IMR-90 (cell line): Measurements from ENCODE around the gene CRTAP. TPM values are rescaled to one million over a fixed set of nuclear protein-coding genes. Genes with fewer than 3 reads are reported as not detected.

Source experiments
- ATAC-seq: fragments of 200-7000 bp; cut with Tn5 transposase; 2 replicates; pipeline ENCODE4 v1.9.1; 2020; ENCODE audit warnings: low read depth, mild to moderate bottlenecking, moderate library complexity
- BruUV-seq: library from RNA; stranded (reverse); fragments of 400-500 nt; replicated peaks from 2 replicates; lab custom pipeline; 2021; lab: Mats Ljungman, UMichigan
- CTCF ChIA-PET: fragments of 300-600 bp; formaldehyde crosslinking; extraction: SDS; loops from one replicate; lab custom pipeline; 2021; ENCODE audit warnings: antibody characterized with exemption; lab: Yijun Ruan, JAX
- POLR2A ChIA-PET: fragments of 300-600 bp; sonication (Branson Sonifier 250); formaldehyde crosslinking; loops from one replicate; lab custom pipeline; 2022; ENCODE audit warnings: antibody characterized with exemption; ENCODE audit not compliant: unreplicated experiment; lab: Charles Lee
- DNase-seq: peaks from one replicate; pipeline ENCODE4 v3.0.0; 2013
- H2AFZ ChIP-seq: replicated peaks from 2 replicates; pipeline ENCODE3; 2013; ENCODE audit warnings: low read length, mild to moderate bottlenecking; ENCODE audit not compliant: poor library complexity
- H2AK5ac ChIP-seq: 2 replicates; pipeline ENCODE4 v1.6.1; 2013; ENCODE audit warnings: low read depth, low read length, inconsistent platforms
- H2AK9ac ChIP-seq: replicated peaks from 2 replicates; pipeline ENCODE3; 2013; ENCODE audit warnings: mild to moderate bottlenecking, low read depth, low read length, moderate library complexity; ENCODE audit not compliant: poor library complexity
- H2BK120ac ChIP-seq: 2 replicates; pipeline ENCODE4 v1.6.1; 2013; ENCODE audit warnings: low read depth, low read length, inconsistent platforms
- H2BK15ac ChIP-seq: 3 replicates; pipeline ENCODE4 v1.6.1; 2013; ENCODE audit warnings: low read depth, low read length, inconsistent platforms
- H2BK20ac ChIP-seq: 2 replicates; pipeline ENCODE4 v1.6.1; 2013; ENCODE audit warnings: low read depth, mild to moderate bottlenecking, inconsistent platforms, low read length, moderate library complexity
- H2BK5ac ChIP-seq: 2 replicates; pipeline ENCODE4 v1.6.1; 2013; ENCODE audit warnings: mild to moderate bottlenecking, low read depth, low read length, inconsistent platforms; ENCODE audit not compliant: poor library complexity, severe bottlenecking
- H3K14ac ChIP-seq: replicated peaks from 2 replicates; pipeline ENCODE4 v1.6.1; 2013; ENCODE audit warnings: low read depth, low read length, inconsistent platforms
- H3K18ac ChIP-seq: 2 replicates; pipeline ENCODE4 v1.6.1; 2013; ENCODE audit warnings: low read depth, low read length, control low read depth
- H3K23ac ChIP-seq: 2 replicates; pipeline ENCODE4 v1.6.1; 2013; ENCODE audit warnings: low read depth, low read length, inconsistent platforms
- H3K27ac ChIP-seq: 2 replicates; pipeline ENCODE4 v1.5.1; 2013; ENCODE audit warnings: mild to moderate bottlenecking, control low read depth, low read length; ENCODE audit not compliant: insufficient read depth
- H3K27me3 ChIP-seq: 2 replicates; pipeline ENCODE4 v1.6.1; 2013; ENCODE audit warnings: low read length; ENCODE audit not compliant: control insufficient read depth, insufficient read depth
- H3K36me3 ChIP-seq: 2 replicates; pipeline ENCODE4 v1.6.1; 2013; ENCODE audit warnings: low read length, mixed read lengths; ENCODE audit not compliant: control insufficient read depth, insufficient read depth
- H3K4ac ChIP-seq: 2 replicates; pipeline ENCODE4 v1.6.1; 2013; ENCODE audit warnings: low read depth, low read length, inconsistent platforms
- H3K4me1 ChIP-seq: 2 replicates; pipeline ENCODE4 v1.6.1; 2013; ENCODE audit warnings: low read length, mixed read lengths; ENCODE audit not compliant: control insufficient read depth, insufficient read depth
- H3K4me2 ChIP-seq: 2 replicates; pipeline ENCODE4 v1.6.1; 2013; ENCODE audit warnings: low read depth, mild to moderate bottlenecking, control low read depth, low read length, moderate library complexity
- H3K4me3 ChIP-seq: 2 replicates; pipeline ENCODE4 v1.5.1; 2013; ENCODE audit warnings: low read depth, mild to moderate bottlenecking, control low read depth, low read length, moderate library complexity; ENCODE audit not compliant: insufficient read depth
- H3K56ac ChIP-seq: 2 replicates; pipeline ENCODE4 v1.6.1; 2013; ENCODE audit warnings: low read length, inconsistent platforms; ENCODE audit not compliant: insufficient read depth; ENCODE audit errors: extremely low read depth
- H3K79me1 ChIP-seq, 2 experiments: 2 replicates each; pipeline ENCODE4 v1.6.1; 2013; ENCODE audit warnings: low read length in 2 of 2, inconsistent platforms in 1 of 2, low read depth in 1 of 2
- H3K9ac ChIP-seq: 2 replicates; pipeline ENCODE4 v1.6.1; 2013; ENCODE audit warnings: low read depth, low read length, control low read depth
- H3K9me1 ChIP-seq: 2 replicates; pipeline ENCODE4 v1.6.1; 2013; ENCODE audit warnings: low read length, inconsistent platforms; ENCODE audit not compliant: insufficient read depth
- H3K9me3 ChIP-seq: 2 replicates; pipeline ENCODE4 v1.6.1; 2013; ENCODE audit warnings: low read length; ENCODE audit not compliant: control insufficient read depth, insufficient read depth
- H4K20me1 ChIP-seq: 2 replicates; pipeline ENCODE4 v1.6.1; 2013; ENCODE audit warnings: low read length, inconsistent platforms; ENCODE audit not compliant: insufficient read depth
- H4K5ac ChIP-seq: 2 replicates; pipeline ENCODE4 v1.6.1; 2013; ENCODE audit warnings: mild to moderate bottlenecking, low read depth, low read length, control low read depth
- H4K8ac ChIP-seq, 2 experiments: 2 replicates each; pipeline ENCODE4 v1.6.1; 2013; ENCODE audit warnings: low read depth in 2 of 2, low read length in 2 of 2, control low read depth in 1 of 2, inconsistent platforms in 1 of 2
- H4K91ac ChIP-seq: 2 replicates; pipeline ENCODE4 v1.6.1; 2013; ENCODE audit warnings: low read depth, low read length, inconsistent platforms; ENCODE audit not compliant: insufficient read depth
- MAZ ChIP-seq: IDR thresholded peaks from 2 replicates; pipeline ENCODE4 v1.6.1; 2012; ENCODE audit warnings: low read depth, mild to moderate bottlenecking, low read length, improper control_type of control experiment, moderate library complexity, borderline replicate concordance
- RFX5 ChIP-seq: IDR thresholded peaks from 2 replicates; pipeline ENCODE4 v1.8.0; 2012; ENCODE audit warnings: low read depth, mild to moderate bottlenecking, low read length, moderate library complexity
- WGBS, 2 experiments: methylation state at CpG; one replicate each; pipeline versions ENCODE4 v1.1.5 to v1.1.7; 2013; ENCODE audit warnings: missing lambda C conversion rate in 2 of 2; ENCODE audit not compliant: insufficient read length in 1 of 2; ENCODE audit errors: extremely low coverage in 2 of 2; 5-methylcytosine and 5-hydroxymethylcytosine counted together
- dilution Hi-C: fragments of 300-500 bp; cut with HindIII; formaldehyde crosslinking; loops from one replicate; pipeline ENCODE4 v1.14.3; 2018; ENCODE audit warnings: low sequenced_read_pairs; ENCODE audit not compliant: unreplicated experiment
- in situ Hi-C: fragments of 300-500 bp; cut with MboI; formaldehyde crosslinking; loops from 3 replicates; pipeline ENCODE4 v1.14.3; 2019; ENCODE audit warnings: low sequenced_read_pairs, inconsistent platforms, mixed read lengths
- intact Hi-C: fragments of 100-400 bp; cut with micrococcal nuclease; formaldehyde crosslinking; loops from 2 replicates; pipeline ENCODE4 v1.10.0; 2022
- polyA plus RNA-seq, 3 experiments: library from polyadenylated mRNA; depleted of rRNA; stranded (reverse); fragments of >200 nt; gene quantifications; 2 replicates each; pipeline ENCODE4 v1.2.3, GENCODE V29; 2012; ENCODE audit warnings: low replicate concordance in 1 of 3
- total RNA-seq: library from RNA; depleted of rRNA; stranded (reverse); fragments of >200 nt; gene quantifications from 2 replicates; pipeline ENCODE4 v1.2.3, GENCODE V29; 2012

The CRTAP gene
- total and polyA plus RNA-seq, 2 of the 4 experiments (the other 2 are of a cell fraction) = 108 to 205 TPM

DNA sequence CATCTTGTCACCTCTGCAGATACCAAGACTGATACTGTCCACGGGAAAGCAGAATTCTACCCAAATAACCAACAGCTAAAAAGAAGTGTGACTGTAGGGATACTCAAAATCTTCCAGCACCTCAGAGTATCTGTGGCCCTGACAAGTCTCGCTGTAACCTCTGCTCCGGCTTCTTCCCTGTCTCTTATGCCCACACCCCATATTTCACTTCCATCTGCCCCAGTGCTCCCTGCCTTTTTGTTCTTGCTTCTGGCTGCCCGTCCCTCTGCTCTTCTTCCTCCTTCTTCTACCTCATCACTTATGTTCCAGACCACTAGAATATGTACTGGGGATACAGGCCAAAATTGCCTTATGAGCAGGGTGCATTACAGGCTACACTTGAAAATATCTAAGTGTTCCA, 45.4 kb downstream of the CRTAP start:
- ATAC-seq (no peak), DNase-seq (no peak)
- TF ChIP-seq RFX5 (no peak), MAZ (no peak)
- no peak overlapping the region for H3K56ac ChIP-seq
- H3K18ac ChIP-seq = no peak overlapping the region
- dilution Hi-C loops (no loop called here), intact Hi-C loops (no loop called here), in situ Hi-C loops (no loop called here)
- H4K91ac ChIP-seq = no peak overlapping the region
- no peak overlapping the region for H3K4ac ChIP-seq
- no peak overlapping the region for H2BK20ac ChIP-seq
- no peak overlapping the region for H2AK5ac ChIP-seq
- no peak overlapping the region for H4K5ac ChIP-seq
- H3K9me1 ChIP-seq = no peaks in the 10 kb centered on the region
- BruUV-seq = no TSS peak
- H2AFZ ChIP-seq = no peak overlapping the region
- POLR2A ChIA-PET = no interaction called here
- H3K36me3 ChIP-seq = no peaks in the 10 kb centered on the region
- H3K9me3 ChIP-seq = no peaks in the 10 kb centered on the region
- CTCF ChIA-PET = no interaction called here
- no peak overlapping the region for H2BK15ac ChIP-seq
- no peak overlapping the region for H4K8ac ChIP-seq
- no peaks in the 10 kb centered on the region for H3K79me1 ChIP-seq
- no peak overlapping the region for H3K23ac ChIP-seq
- H3K14ac ChIP-seq = no peak overlapping the region
- H2BK120ac ChIP-seq = no peak overlapping the region
- H3K4me3 ChIP-seq = no peak overlapping the region
- H2BK5ac ChIP-seq = no peak overlapping the region
- H3K9ac ChIP-seq = no peak overlapping the region
- 40% methylated on average over 2 of the region's 4 CpGs; no CpG with 5 or more reads in 1 of the 2 experiments for WGBS, 2 experiments
- no peaks in the 10 kb centered on the region for H4K20me1 ChIP-seq
- no peak overlapping the region for H3K27ac ChIP-seq
- H3K4me2 ChIP-seq = no peak overlapping the region
- H2AK9ac ChIP-seq = no peak overlapping the region
- peaks cover 2% of the 10 kb centered on the region; the same call in 1 of the 2 replicates for H3K4me1 ChIP-seq
- no peaks in the 10 kb centered on the region for H3K27me3 ChIP-seq
